Keratinocyte (primary cell): ENCODE measurements around the gene MTMR11. TPM values are rescaled to one million over a fixed set of nuclear protein-coding genes. Genes with fewer than 3 reads are reported as not detected.
"Not testable (repeated sequence)": the region's sequence is repeated elsewhere in the genome, so short reads cannot be mapped to it uniquely, and the experiment has no call there.

Source experiments
- DNase-seq: peaks from one replicate; pipeline ENCODE4 v3.0.0-alpha.2; 2011; ENCODE audit warnings: low read depth, missing footprints, low spot score
- FAIRE-seq: peaks from 2 replicates; lab custom pipeline; 2011; peaks lifted over from hg19 to GRCh38; lab: Jason Lieb, UNC
- H2AFZ ChIP-seq: 2 replicates; pipeline ENCODE4 v1.6.0; 2012; ENCODE audit warnings: low read length, control low read depth, inconsistent platforms; ENCODE audit not compliant: control insufficient read depth
- H3K27ac ChIP-seq: 2 replicates; pipeline ENCODE4 v1.5.1; 2011; ENCODE audit warnings: low read length; ENCODE audit not compliant: control insufficient read depth, insufficient read depth
- H3K27me3 ChIP-seq: 3 replicates; pipeline ENCODE4 v1.6.0; 2011; ENCODE audit warnings: low read length; ENCODE audit not compliant: control insufficient read depth, insufficient read depth; ENCODE audit errors: extremely low read depth
- H3K36me3 ChIP-seq, 2 experiments: 2 replicates in 1 of 2; 3 replicates in 1 of 2; pipeline ENCODE4 v1.5.1; 2011; ENCODE audit warnings: low read length in 2 of 2, mild to moderate bottlenecking in 1 of 2; ENCODE audit not compliant: control insufficient read depth in 2 of 2, insufficient read depth in 2 of 2; ENCODE audit errors: extremely low read depth in 1 of 2
- H3K4me1 ChIP-seq: 3 replicates; pipeline ENCODE4 v1.5.1; 2011; ENCODE audit warnings: low read length; ENCODE audit not compliant: control insufficient read depth, insufficient read depth; ENCODE audit errors: extremely low read depth
- H3K4me2 ChIP-seq: 3 replicates; pipeline ENCODE4 v1.6.0; 2011; ENCODE audit warnings: low read depth, low read length; ENCODE audit not compliant: control insufficient read depth, insufficient read depth; ENCODE audit errors: extremely low read depth
- H3K4me3 ChIP-seq, 3 experiments: fragments of 200-600 bp in 1 of 3; sonication (generic) in 1 of 3; 2 replicates in 2 of 3; 3 replicates in 1 of 3; pipeline ENCODE4 v1.5.1; 2011 to 2016; ENCODE audit warnings: low read length in 3 of 3, mild to moderate bottlenecking in 3 of 3, control low read depth in 2 of 3, inconsistent platforms in 1 of 3, low read depth in 1 of 3, mixed read lengths in 1 of 3, mixed run types in 1 of 3, moderate library complexity in 1 of 3; ENCODE audit not compliant: control insufficient read depth in 2 of 3, insufficient read depth in 2 of 3; ENCODE audit errors: extremely low read depth in 1 of 3
- H3K79me2 ChIP-seq: 2 replicates; pipeline ENCODE4 v1.6.0; 2012; ENCODE audit warnings: low read length; ENCODE audit not compliant: control insufficient read depth, insufficient read depth
- H3K9ac ChIP-seq: 3 replicates; pipeline ENCODE4 v1.6.0; 2011; ENCODE audit warnings: low read length; ENCODE audit not compliant: control insufficient read depth, insufficient read depth; ENCODE audit errors: extremely low read depth
- H3K9me1 ChIP-seq: 3 replicates; pipeline ENCODE4 v1.6.0; 2011; ENCODE audit warnings: low read length; ENCODE audit not compliant: control insufficient read depth, insufficient read depth; ENCODE audit errors: extremely low read depth
- H3K9me3 ChIP-seq: 2 replicates; pipeline ENCODE4 v1.5.1; 2012; ENCODE audit warnings: low read depth, low read length; ENCODE audit not compliant: control insufficient read depth
- H4K20me1 ChIP-seq: 3 replicates; pipeline ENCODE4 v1.6.0; 2011; ENCODE audit warnings: low read length; ENCODE audit not compliant: control insufficient read depth, insufficient read depth; ENCODE audit errors: extremely low read depth
- CTCF ChIP-seq, 3 experiments: IDR thresholded peaks in 1 of 3; conservative IDR thresholded peaks in 1 of 3; optimal IDR thresholded peaks in 1 of 3; 2 replicates in 2 of 3; 3 replicates in 1 of 3; pipeline versions ENCODE3 to v1.5.1; 2011; ENCODE audit warnings: low read length in 3 of 3, mild to moderate bottlenecking in 3 of 3, moderate library complexity in 2 of 3, control low read depth in 1 of 3, inconsistent platforms in 1 of 3; ENCODE audit not compliant: insufficient read depth in 2 of 3; ENCODE audit errors: extremely low read depth in 1 of 3
- EZH2 ChIP-seq: IDR thresholded peaks from one replicate; pipeline ENCODE4 v1.6.1; 2012; ENCODE audit warnings: inconsistent platforms, mild to moderate bottlenecking, low read length, moderate library complexity
- dilution Hi-C: fragments of 300-500 bp; cut with MboI; formaldehyde crosslinking; loops from one replicate; pipeline ENCODE4 v1.7.0; 2020; ENCODE audit warnings: low sequenced_read_pairs; ENCODE audit not compliant: extremely low pct_ligation_motif_present
- polyA plus RNA-seq, 5 experiments: library from polyadenylated mRNA; depleted of rRNA in 3 of 5; stranded (reverse) in 3 of 5; stranded (forward) in 1 of 5; unstranded in 1 of 5; fragments of >200 nt; gene quantifications; 1 replicate in 1 of 5; 2 replicates in 3 of 5; 3 replicates in 1 of 5; pipeline versions ENCODE4 v1.2.1 to v1.2.3, GENCODE V29; 2011 to 2012; ENCODE audit warnings: missing spikeins in 2 of 5, low read depth in 1 of 5, low replicate concordance in 1 of 5

MTMR11 gene
- polyA plus RNA-seq, 1 donor (not counting 4 experiments of a cell fraction or from before 2014, with no cell fraction given) = 11.8 TPM

GRCh38 chr1:149886396-149887195, 50.1 kb downstream of the MTMR11 start:
- DNase-seq (peak; percentile 99), FAIRE-seq (no peak)
- H3K27me3 ChIP-seq = no peaks in the 10 kb centered on the region
- dilution Hi-C loops = no loop called here
- no peak overlapping the region for H2AFZ ChIP-seq
- H3K9me1 ChIP-seq = no peaks in the 10 kb centered on the region
- no peaks in the 10 kb centered on the region for H4K20me1 ChIP-seq
- H3K9ac ChIP-seq = peak overlapping the region; percentile 92
- peaks cover 20% of the 10 kb centered on the region for H3K4me1 ChIP-seq
- peak overlapping the region; percentile 53 to 89 (median 87) for H3K4me3 ChIP-seq
- H3K9me3 ChIP-seq = no peaks in the 10 kb centered on the region
- no peaks in the 10 kb centered on the region for H3K79me2 ChIP-seq
- TF ChIP-seq CTCF (optimal IDR thresholded peaks at IDR 0.05 in 1 of 3, IDR thresholded peaks at IDR 0.05 in 1 of 3, conservative IDR thresholded peaks at IDR 0.05 in 1 of 3; ENCODE audit: extremely low read depth in 1 of 3, insufficient read depth in 2 of 3, low read length in 3 of 3) (no peak), EZH2 (no peak)
- no peaks in the 10 kb centered on the region for H3K36me3 ChIP-seq
- H3K27ac ChIP-seq = peak overlapping the region; percentile 98
- peak overlapping the region; percentile 100 for H3K4me2 ChIP-seq

- H3K27me3 ChIP-seq, dilution Hi-C loops, H3K79me2 ChIP-seq, H3K9me3 ChIP-seq, H3K9me1 ChIP-seq, H3K36me3 ChIP-seq, FAIRE-seq, H4K20me1 ChIP-seq, DNase-seq, H2AFZ ChIP-seq: not testable (repeated sequence)
- Histone ChIP-seq H3K9ac (peak overlapping the region; percentile 92), H3K27ac (peak overlapping the region; percentile 98), H3K4me2 (peak overlapping the region; percentile 100), H3K4me3 (peak overlapping the region; percentile 53 to 89 (median 87)), H3K4me1 (peaks cover 20% of the 10 kb centered on the region)
Observed at GRCh38 chr1:149886121-149886395, 50.6 kb downstream of the MTMR11 start.
